SH-SY5Y (cell line): Measurements from ENCODE around the gene CDK8.

ENCODE experiments used
- GATA2 ChIP-seq: IDR thresholded peaks from 2 replicates; pipeline ENCODE4 v1.6.1; 2011; ENCODE audit warnings: mild to moderate bottlenecking, low read depth, low read length
- GATA3 ChIP-seq: IDR thresholded peaks from 2 replicates; pipeline ENCODE4 v1.6.1; 2011; ENCODE audit warnings: low read depth, mild to moderate bottlenecking, low read length, moderate library complexity

The CDK8 gene

DNA sequence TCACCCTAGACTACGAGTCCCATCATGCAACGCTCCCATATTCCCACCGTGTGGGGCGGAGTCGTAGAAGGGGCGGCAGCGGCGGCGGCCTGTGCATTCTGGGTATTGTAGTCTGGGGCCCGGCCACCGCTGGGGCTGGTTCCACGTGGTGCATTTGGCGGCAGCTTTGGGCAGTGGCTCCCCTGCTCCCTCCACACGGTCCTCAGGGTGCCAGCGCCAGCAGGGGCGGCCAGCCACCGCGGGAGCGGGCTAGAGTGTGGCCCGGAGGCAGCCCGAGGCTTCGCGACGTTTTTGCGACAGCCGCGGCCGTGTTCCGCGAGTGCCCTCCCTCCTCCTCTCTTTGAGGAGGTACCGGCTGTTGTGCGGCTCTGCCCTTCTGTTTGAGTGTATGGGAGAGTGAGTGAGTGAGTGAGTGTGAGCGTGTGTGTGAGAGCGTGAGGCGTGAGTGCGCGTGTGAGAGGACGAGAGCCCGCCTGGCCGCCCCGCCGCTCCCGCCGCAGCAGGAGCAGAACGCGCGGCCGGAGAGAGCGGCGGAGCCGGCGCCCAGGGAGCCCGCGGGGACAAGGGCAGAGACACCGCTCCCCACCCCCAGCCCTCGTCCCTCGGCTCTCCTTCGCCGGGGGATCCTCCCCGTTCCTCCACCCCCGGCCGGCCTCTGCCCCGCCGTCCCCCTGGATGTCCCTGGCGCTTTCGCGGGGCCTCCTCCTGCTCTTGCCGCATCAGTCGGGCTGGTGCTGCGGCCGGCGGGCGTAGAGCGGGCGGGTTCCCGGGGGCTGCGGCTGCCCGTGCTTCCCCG is at the start of gene CDK8:
Gene CDK8, plus strand, starts transcription at position 343 of the 796 bp plus-strand sequence. CDS start 513 bp downstream, outside the sequence.
- TF ChIP-seq GATA3 (no peak), GATA2 (no peak)

DNA sequence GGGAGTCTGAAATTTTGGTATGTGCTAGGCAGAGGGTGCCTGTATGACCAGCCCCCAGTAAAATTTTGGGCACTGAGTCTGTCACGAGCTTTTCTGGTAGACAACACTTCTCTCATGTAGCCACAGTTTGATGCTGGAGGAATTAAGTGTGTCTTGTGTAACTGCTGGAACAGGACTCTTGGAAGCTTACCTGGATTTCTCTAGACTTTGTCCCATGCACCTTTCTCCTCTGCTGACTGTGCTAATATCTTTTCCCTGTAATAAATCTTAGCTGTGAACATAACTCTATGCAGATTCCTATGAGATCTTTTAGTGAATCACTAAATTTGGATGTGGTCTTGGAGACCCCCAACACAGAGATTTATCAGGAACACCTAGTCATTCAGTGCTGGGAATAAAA is 45.6 kb upstream of the CDK8 start:
- TF ChIP-seq GATA3, result no peak
- TF ChIP-seq GATA2, result no peak

DNA sequence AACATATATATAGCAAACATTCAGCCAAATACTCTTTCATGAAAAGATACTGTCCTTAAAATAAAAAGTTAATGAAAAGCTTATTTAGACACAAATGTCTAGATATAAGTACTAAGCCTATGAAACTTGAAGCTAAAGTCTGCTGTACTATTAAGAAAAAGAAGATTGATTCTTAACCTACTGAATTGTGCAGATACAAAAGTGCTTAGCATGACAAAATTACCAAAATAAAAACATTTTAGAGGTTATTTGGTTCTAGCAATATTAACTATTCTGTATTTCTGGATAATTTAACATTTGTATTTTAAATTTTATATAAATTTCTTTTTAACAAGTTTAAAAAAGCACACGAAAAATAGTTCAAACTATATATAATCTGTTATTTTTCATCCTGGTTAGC is 40.6 kb upstream of the CDK8 start:
- TF ChIP-seq GATA2 (no peak), GATA3 (no peak)

DNA sequence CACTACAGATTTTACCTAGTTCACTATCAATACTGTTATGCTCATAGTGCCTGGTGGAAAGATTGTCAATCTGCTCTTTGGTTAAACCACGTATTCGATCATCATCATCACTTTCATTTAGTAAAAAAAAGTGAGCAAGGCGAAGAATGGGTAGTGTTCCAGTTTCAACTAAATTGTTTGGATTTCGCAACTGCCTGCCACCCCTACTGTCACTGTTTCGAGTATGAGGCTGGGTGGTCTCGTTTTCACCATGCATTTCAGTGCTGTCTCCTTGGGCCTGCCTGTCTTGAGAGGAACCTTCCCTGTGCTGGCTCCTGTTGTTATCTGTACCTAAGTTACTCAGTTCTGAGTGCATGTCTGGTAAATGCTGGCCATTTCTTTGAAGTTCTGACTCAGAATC is 39.9 kb upstream of the CDK8 start:
- TF ChIP-seq GATA3 (no peak), GATA2 (no peak)

DNA sequence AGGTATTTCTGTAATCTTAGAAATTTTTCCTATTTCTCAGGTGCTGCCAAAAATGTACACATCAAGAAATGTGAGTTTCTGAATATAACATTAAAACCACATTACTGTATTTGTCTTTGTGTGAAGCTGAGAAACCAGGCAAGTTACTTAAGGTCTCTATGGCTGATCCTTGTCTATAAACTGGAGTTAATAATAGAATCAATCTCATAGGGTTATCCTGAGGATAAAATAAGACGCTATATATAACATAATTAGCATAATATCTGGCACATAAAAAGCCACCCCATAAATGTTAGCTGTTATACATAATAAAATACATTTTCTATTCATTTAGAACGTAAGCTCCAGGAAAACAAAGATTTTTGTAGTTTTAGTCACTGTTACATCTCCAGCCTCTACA is 37.9 kb upstream of the CDK8 start:
- TF ChIP-seq GATA2 (no peak), GATA3 (no peak)

DNA sequence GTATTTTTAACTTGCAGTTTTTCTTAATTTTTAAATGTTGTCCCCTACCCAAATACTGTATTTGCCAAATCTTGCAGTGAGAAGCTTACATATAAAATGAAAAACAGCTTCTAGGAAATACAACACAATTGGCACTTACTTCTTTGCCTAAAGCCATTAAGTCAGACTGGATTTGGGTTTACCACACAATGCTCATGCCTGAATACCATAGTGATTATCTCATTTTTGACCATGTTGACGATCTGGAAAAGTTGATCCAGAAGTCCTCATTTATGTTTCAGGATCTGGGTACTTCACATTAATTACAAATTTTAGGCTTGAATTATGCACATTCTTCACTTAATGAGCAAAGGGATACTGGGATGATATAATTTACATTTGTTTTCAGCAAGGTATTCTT is 34.2 kb upstream of the CDK8 start:
- TF ChIP-seq GATA2 (no peak), GATA3 (no peak)

DNA sequence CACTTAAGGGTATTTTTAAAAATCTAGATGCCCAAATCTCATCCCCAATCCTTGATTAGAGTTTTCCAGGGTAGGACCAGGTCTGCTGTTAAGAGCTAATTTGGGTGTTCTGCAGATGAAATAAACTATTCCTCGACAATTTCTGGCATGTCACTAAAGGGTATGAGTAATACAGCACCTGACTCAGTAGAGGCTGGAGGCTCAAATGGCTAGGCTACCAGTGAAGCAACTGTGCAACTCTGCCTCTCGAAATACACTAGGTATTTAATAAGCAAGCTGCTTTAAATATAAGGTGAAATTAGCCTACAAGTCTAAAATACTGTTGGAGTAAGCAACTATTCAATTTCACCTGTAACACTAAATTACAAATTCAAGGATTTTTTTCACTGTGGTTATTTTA is 33.4 kb upstream of the CDK8 start:
- TF ChIP-seq GATA2, result no peak
- TF ChIP-seq GATA3, result no peak

DNA sequence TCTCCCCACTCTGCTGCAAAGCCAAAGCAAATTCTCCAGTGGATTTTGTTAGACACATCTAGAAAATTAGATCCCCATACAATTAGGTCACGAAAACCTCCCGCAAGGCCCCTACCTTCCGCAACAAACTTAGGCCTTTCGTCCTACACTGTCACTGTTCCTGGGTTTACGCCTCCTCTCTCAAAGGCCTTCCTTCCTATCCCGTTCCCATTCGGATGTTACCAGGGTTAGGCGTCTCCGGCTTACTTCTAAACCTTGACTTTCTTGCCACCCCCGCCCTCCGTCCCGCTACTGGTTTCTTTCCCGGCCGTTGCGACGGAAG is 32.6 kb upstream of the CDK8 start:
- TF ChIP-seq GATA2 (no peak), GATA3 (no peak)

DNA sequence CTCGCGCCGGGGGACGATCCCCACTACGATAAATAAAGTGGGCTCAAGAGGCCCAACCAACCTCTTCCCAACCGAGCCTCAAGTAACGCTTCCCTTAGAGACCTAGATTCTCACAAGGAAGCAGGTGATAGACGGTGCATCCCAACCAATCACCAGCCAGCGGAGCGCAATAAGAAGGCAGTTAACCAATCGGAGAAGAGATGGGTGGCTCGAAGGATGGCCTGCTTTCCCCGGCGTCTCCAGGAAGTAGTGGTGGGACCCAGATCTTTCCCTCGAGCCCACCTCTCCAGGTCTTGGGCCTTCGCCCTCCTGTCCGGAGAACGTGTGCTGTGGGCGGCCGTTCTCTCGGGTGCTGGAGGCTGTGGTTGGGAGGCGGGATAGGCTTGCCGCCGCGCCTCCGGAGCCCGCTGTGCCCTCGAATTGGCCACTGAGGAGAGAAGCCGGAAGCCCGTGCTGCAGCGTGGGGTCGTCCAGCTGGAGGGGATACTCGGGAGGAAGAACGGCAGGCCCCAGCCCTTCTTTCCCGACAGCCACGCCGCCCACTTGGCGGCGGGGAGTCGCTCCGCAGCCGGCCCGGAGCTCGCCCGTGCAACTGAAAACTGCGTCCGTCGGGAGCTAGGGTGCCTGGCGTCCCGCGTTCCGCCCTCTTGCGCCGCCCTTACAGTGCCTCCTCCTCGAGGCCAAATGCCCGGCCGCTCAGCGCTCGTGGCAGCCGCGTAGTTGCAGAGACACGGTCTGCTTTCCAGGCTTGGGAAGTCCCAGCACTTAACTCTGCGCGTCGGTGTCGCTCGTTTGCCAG is 32.0 kb upstream of the CDK8 start, which contains the start of gene RNF6:
Gene RNF6, minus strand, starts transcription at position 594 of the 799 bp plus-strand sequence. CDS start 2,665 bp downstream, outside the sequence.
- peak; percentile 51; the same call in 1 of the 2 replicates for TF ChIP-seq GATA2
- no peak for TF ChIP-seq GATA3

DNA sequence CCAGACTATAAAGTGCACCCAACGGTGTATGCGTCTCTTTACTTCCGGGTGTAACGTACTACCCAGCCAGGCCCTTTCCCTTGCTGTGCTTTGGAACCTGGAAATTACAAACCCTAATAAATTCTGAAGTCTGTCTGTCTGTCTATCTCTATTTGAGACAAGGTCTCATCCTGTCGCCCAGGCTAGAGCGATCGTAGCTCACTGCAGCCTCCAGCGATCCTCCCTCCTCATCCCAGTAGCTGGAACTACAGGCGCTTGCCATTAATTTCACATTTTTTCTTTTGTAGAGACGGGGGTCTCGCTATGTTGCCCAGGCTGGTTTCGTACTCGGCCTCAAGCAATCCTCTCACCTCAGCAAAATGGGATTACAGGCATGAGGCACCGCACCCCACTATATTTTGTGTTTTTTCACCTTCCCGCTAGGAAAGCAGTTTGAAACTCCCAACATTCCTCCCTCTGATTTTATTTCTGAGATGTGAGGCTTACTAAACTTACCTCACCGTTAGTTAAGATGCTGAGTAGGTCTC is 31.3 kb upstream of the CDK8 start:
- TF ChIP-seq GATA2 (no peak), GATA3 (no peak)

DNA sequence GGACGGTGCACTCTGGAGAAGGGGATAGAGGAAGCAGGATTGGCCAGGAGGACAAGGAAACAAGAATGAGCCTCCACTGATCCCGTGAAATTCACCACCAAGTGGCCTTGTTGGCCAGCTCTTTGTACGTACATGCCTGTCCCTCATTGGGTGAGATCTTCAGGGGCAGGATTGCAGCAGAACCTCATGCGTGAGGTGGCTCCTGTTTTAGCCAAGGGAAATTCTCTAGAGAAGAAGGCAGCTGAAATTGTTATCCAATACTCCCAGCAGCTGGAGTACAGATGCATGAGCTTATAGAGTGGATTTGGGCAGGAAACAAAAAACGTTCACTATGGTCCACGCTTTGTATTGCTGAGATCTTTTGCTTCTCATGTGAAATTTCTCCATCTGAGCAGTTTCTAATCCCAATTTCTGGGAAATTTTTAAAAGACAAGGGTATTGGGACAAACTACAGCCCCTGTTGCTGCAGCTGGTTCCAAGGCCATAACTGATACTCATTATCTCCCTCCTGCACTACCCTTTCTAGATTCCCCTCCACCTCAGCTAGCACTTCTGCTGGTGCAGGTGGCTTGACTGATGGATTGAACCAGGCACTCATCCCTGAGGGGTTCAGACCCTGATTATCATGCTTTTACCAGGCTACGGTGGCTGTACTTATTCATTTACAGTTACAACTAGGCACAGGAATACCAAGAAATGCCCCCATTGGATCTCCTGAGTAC is 27.9 kb upstream of the CDK8 start:
- TF ChIP-seq GATA3, result no peak

DNA sequence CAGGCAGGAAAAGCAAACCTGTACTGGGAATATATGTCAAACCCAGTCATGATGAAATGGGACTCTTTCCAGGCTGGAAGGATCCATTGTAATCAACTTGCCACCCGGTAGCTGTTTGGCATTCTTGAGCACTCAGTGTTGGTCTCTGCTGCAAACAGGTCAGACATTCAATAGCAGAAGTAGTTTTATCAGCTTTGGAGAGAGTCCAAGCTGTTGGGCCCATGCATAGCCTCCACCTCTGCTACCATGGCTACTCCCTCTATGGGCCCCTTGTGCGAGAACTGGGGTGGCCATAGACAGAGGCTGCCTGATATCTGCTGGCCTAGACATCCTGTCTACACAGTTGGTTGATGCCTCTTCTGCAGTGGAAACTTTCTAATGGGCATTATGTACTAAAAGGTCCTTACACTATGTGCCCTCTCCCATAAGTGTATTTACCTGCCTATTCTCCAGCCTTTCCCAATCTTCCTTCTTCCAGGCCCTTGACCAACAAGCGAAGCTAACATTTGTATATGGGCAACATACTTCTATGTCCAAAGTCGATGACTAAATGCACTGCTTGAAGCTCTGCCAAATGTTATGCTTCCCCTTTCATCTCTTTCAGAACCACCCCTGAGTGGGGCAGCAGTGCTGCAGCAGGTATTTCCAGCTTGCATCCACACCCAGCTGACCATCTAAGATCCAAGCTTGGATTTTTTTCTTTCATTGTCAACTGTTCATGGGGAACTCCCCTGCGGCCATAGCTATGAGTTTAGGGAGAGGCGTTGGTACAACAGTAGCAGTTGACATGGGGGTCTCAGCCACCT is 26.6 kb upstream of the CDK8 start:
- TF ChIP-seq GATA2 (no peak), GATA3 (no peak)

DNA sequence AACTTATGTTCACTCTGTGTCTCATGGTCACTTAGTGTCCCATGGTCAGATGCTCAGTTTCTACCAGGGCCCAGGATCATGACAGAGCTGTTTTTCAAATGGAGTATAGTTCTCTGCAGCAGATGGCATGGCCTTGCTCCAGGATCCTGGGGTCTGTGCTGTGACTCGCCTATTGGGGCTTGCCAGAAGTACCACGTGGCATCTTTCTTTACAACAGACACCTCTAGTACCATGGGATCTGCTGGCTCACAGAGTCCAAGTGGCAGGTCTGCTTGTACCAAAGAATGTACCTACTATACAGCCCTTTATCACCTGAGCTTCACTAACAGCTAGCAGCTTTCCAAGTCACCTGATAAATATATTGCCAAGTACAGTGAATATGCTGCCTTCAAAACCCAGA is 25.8 kb upstream of the CDK8 start:
- TF ChIP-seq GATA2 (no peak), GATA3 (no peak)
